HG03175 (cell line): ENCODE measurements around the gene BOLA2B.
"Not testable (repeated sequence)": the region's sequence is repeated elsewhere in the genome, so short reads cannot be mapped to it uniquely, and the experiment has no call there.

Source experiments
- ATAC-seq: cut with Tn5 transposase; IDR thresholded peaks from one replicate; pipeline ENCODE4 v1.9.1; 2021; ENCODE audit warnings: mild to moderate bottlenecking, moderate library complexity; ENCODE audit not compliant: unreplicated experiment

The BOLA2B gene

GRCh38 chr16:30184891-30185682 lies 8.4 kb downstream of the BOLA2B start:
- ATAC-seq: no peak

GRCh38 chr16:30184096-30184890 lies 9.2 kb downstream of the BOLA2B start:
- ATAC-seq: peak; percentile 36

- peak; percentile 57 for ATAC-seq
These were observed 10.0 kb downstream of the BOLA2B start, which contains the start of gene CORO1A for GRCh38 chr16:30183233-30184095. Gene CORO1A (plus strand): TSS chr16:30183602. CDS start chr16:30185210, 1,608 bp downstream.

GRCh38 chr16:30180741-30181140 lies 12.7 kb downstream of the BOLA2B start:
- no peak for ATAC-seq

- no peak for ATAC-seq
These were observed 13.5 kb downstream of the BOLA2B start for GRCh38 chr16:30179931-30180330.

GRCh38 chr16:30179195-30179594 lies 14.3 kb downstream of the BOLA2B start:
- no peak for ATAC-seq

- ATAC-seq: not testable (repeated sequence)
These were observed 16.6 kb downstream of the BOLA2B start for GRCh38 chr16:30176876-30177275.

GRCh38 chr16:30173054-30173453 lies 20.4 kb downstream of the BOLA2B start:
- no peak for ATAC-seq

- not testable (repeated sequence) for ATAC-seq
These were observed 23.3 kb downstream of the BOLA2B start for GRCh38 chr16:30170145-30170544.

- ATAC-seq: not testable (repeated sequence)
These were observed 24.1 kb downstream of the BOLA2B start for GRCh38 chr16:30169416-30169815.

- ATAC-seq: not testable (repeated sequence)
These were observed 24.7 kb downstream of the BOLA2B start for GRCh38 chr16:30168746-30169145.

GRCh38 chr16:30166202-30166902 lies 27.1 kb downstream of the BOLA2B start:
- ATAC-seq: peak; percentile 61

- no peak for ATAC-seq
These were observed 29.9 kb downstream of the BOLA2B start for GRCh38 chr16:30163538-30163937.

GRCh38 chr16:30157214-30157613 lies 36.3 kb downstream of the BOLA2B start:
- no peak for ATAC-seq

- ATAC-seq: no peak
These were observed 38.3 kb downstream of the BOLA2B start for GRCh38 chr16:30155188-30155587.

- ATAC-seq: no peak
These were observed 40.9 kb downstream of the BOLA2B start for GRCh38 chr16:30152517-30152916.

GRCh38 chr16:30151091-30151490 lies 42.4 kb downstream of the BOLA2B start:
- no peak for ATAC-seq

GRCh38 chr16:30149250-30149930 lies 44.1 kb downstream of the BOLA2B start:
- ATAC-seq: no peak

GRCh38 chr16:30147843-30148510 lies 45.5 kb downstream of the BOLA2B start:
- no peak for ATAC-seq
